Kidney (tissue), 14 donors: ENCODE measurements around the gene TRPM2. TPM values are rescaled to one million over a fixed set of nuclear protein-coding genes. Genes with fewer than 3 reads are reported as not detected.

Experiments
- DNase-seq, 5 donors: peaks; one replicate each; pipeline ENCODE4 v3.0.0-alpha.2; 2013 to 2020
- FAIRE-seq: peaks from 2 replicates; lab custom pipeline; 2012; peaks lifted over from hg19 to GRCh38; lab: Jason Lieb, UNC
- H3K27ac ChIP-seq, 2 donors: one replicate each; pipeline ENCODE4 v1.7.0; 2013; ENCODE audit warnings: low read depth in 2 of 2, low read length in 2 of 2, inconsistent platforms in 1 of 2
- H3K27me3 ChIP-seq: one replicate; pipeline ENCODE4 v1.7.1; 2013; ENCODE audit warnings: low read length, inconsistent platforms; ENCODE audit not compliant: control insufficient read depth, insufficient read depth
- H3K36me3 ChIP-seq, 3 donors: one replicate each; pipeline versions ENCODE4 v1.7.0 to v1.7.1; 2013; ENCODE audit warnings: low read length in 3 of 3, control low read depth in 1 of 3, inconsistent platforms in 1 of 3; ENCODE audit not compliant: insufficient read depth in 3 of 3, control insufficient read depth in 2 of 3
- H3K4me1 ChIP-seq, 3 donors: one replicate each; pipeline versions ENCODE4 v1.7.0 to v1.7.1; 2013; ENCODE audit warnings: low read length in 3 of 3, inconsistent platforms in 1 of 3, low read depth in 1 of 3; ENCODE audit not compliant: control insufficient read depth in 2 of 3, insufficient read depth in 2 of 3
- H3K4me3 ChIP-seq, 3 donors: one replicate each; pipeline versions ENCODE4 v1.7.0 to v1.8.1; 2013; ENCODE audit warnings: low read length in 3 of 3, control low read depth in 1 of 3, inconsistent platforms in 1 of 3
- H3K9ac ChIP-seq, 3 donors: one replicate each; pipeline versions ENCODE4 v1.7.0 to v1.7.1; 2013; ENCODE audit warnings: low read length in 3 of 3, control low read depth in 1 of 3, inconsistent platforms in 1 of 3
- H3K9me3 ChIP-seq, 3 donors: one replicate each; pipeline versions ENCODE4 v1.7.0 to v1.7.1; 2013; ENCODE audit warnings: low read length in 3 of 3, control low read depth in 1 of 3, inconsistent platforms in 1 of 3; ENCODE audit not compliant: control insufficient read depth in 2 of 3, insufficient read depth in 1 of 3
- CTCF ChIP-seq: IDR thresholded peaks from 3 replicates; pipeline ENCODE4 v1.5.1; 2012; ENCODE audit warnings: mild to moderate bottlenecking, moderate library complexity, borderline replicate concordance; ENCODE audit not compliant: insufficient read depth; ENCODE audit errors: extremely low read depth
- intact Hi-C: fragments of 100-400 bp; cut with DNase I; formaldehyde crosslinking; loops from one replicate; pipeline ENCODE4 v1.11.1; 2022
- polyA plus RNA-seq: library from polyadenylated mRNA; stranded (reverse); fragments of 350-450 nt; fragmentation: Illumina TruSeq; extraction: RNeasy Lipid Tissue Mini Kit (QIAGEN cat#74804); gene quantifications from one replicate; pipeline ENCODE4 v1.2.3, GENCODE V29; 2014; ENCODE audit warnings: low read depth, low replicate concordance; ENCODE audit not compliant: insufficient read depth
- total RNA-seq: library from RNA; stranded (reverse); fragmentation: NEBNext Ultra II Directional; extraction: Animal tissue kit (Norgen Biotek cat#: 25700); gene quantifications from one replicate; pipeline ENCODE4 v1.2.1, GENCODE V29; 2021
- donor health status: control.
- donor health status: control.
- donor health status: control.
- donor health status: control.
- donor health status: control.
- donor health status: DM: yes; HTN: yes; CAD: no.
- donor health status: Normal renal cell carcinoma (clear cell type).

The TRPM2 gene
- total and polyA plus RNA-seq, 2 donors from 2014 or later: 2.0 to 11.5 TPM

- H3K36me3 ChIP-seq: no peaks in the 10 kb centered on the region
- H3K27me3 ChIP-seq: no peaks in the 10 kb centered on the region
- TF ChIP-seq CTCF: no peak
- H3K27ac ChIP-seq: no peak overlapping the region
- no peak overlapping the region for H3K9ac ChIP-seq
- no peak overlapping the region for H3K4me3 ChIP-seq
- peaks cover 0 to 2% (median 0%) of the 10 kb centered on the region in 3 donors for H3K9me3 ChIP-seq
- FAIRE-seq (no peak), DNase-seq (no peak)
- intact Hi-C loops: no loop called here
- no peaks in the 10 kb centered on the region for H3K4me1 ChIP-seq
These were observed 9.9 kb downstream of the TRPM2 start for GRCh38 chr21:44363278-44363677.

GRCh38 chr21:44364151-44365053 is 11.0 kb downstream of the TRPM2 start:
- intact Hi-C loops: no loop called here
- peak in 1 of 5 donors; percentile 56 for DNase-seq
- Histone ChIP-seq H3K36me3 (no peaks in the 10 kb centered on the region), H3K27me3 (no peaks in the 10 kb centered on the region), H3K9me3 (peaks cover 0 to 2% (median 0%) of the 10 kb centered on the region in 3 donors), H3K4me1 (no peaks in the 10 kb centered on the region), H3K9ac (no peak overlapping the region), H3K27ac (no peak overlapping the region), H3K4me3 (no peak overlapping the region)
- no peak for FAIRE-seq
- no peak for TF ChIP-seq CTCF

DNA sequence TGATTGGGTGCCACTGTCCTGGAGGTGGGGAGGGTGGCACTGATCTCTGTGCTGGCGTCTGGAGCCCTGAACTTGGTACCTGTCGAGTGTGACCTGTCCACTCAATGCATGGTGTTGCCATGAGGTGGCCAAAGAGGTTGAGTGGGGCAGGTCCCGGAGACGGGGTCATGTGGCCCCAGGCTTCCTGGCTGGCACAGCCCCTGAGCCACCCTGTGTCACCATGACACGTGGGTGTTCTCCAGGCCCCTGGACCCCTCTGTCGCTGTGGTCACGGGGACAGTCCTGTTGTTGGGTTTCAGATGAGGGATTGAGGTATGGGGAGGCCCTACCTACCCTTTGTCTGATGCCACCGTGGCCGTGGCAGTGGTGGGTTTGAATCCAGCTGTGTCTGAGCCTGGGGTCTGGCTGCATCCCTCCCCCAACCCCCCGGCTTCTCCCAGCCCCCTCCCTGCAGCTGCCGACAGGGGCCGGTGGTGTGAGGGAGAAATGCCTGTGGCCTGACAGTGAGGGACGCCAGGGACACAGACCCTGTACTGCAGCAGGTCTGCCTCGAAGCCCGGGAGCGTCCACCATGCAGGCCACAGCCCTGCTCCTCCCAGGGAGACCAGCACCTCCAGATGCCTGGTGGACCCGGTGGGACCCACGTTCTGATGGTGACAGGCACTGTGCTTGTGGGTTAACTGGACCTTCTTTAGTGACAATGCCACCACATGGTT is 12.0 kb downstream of the TRPM2 start:
- DNase-seq: peak in 2 of 5 donors; percentile 31 to 66
- H3K9ac ChIP-seq: no peak overlapping the region
- intact Hi-C loops: no loop called here
- peaks cover 0 to 2% (median 0%) of the 10 kb centered on the region in 3 donors for H3K4me1 ChIP-seq
- H3K27ac ChIP-seq: no peak overlapping the region
- H3K9me3 ChIP-seq: peaks cover 0 to 2% (median 0%) of the 10 kb centered on the region in 3 donors
- H3K27me3 ChIP-seq: no peaks in the 10 kb centered on the region
- H3K4me3 ChIP-seq: no peak overlapping the region
- no peak for TF ChIP-seq CTCF
- H3K36me3 ChIP-seq: no peaks in the 10 kb centered on the region
- FAIRE-seq: no peak
